ENCODE results near the gene TCF12. TPM values are rescaled to one million over a fixed set of nuclear protein-coding genes. Genes with fewer than 3 reads are reported as not detected.

Gene TCF12
- total RNA-seq, 1 donor from 2014 or later = 149 TPM

- Histone ChIP-seq H3K27ac (no peak overlapping the region), H3K79me2 (ENCODE audit: low read depth) (peaks cover 75% of the 10 kb centered on the region), H3K4me1 (peaks cover 27% of the 10 kb centered on the region), H3F3A (ENCODE audit: low read depth) (no peaks in the 10 kb centered on the region), H3K4me3 (no peak overlapping the region), H3K9ac (no peak overlapping the region), H3K27me3 (no peaks in the 10 kb centered on the region), H3K4me2 (no peak overlapping the region), H3K9me3 (ENCODE audit: low read depth) (no peaks in the 10 kb centered on the region), H3K36me3 (peaks cover 10% of the 10 kb centered on the region), H2AFZ (replicated peaks) (no peak overlapping the region), H4K20me1 (ENCODE audit: low read depth) (peaks cover 32% of the 10 kb centered on the region)
- TF ChIP-seq EZH2 (IDR thresholded peaks at IDR 0.05) (no peak), CTCF (IDR thresholded peaks at IDR 0.05) (no peak), EZH2phosphoT487 (IDR thresholded peaks at IDR 0.05) (no peak)
- no peaks in the 10 kb centered on the region for H3K27me3 Mint-ChIP-seq (ENCODE audit: insufficient read depth, low read depth)
- no peak overlapping the region for H3K4me3 Mint-ChIP-seq
- no peaks in the 10 kb centered on the region for H3K9me3 Mint-ChIP-seq
- no peak for DNase-seq (ENCODE audit: low spot score)
- H3K27ac Mint-ChIP-seq = no peak overlapping the region
- H3K4me1 Mint-ChIP-seq = peaks cover 15% of the 10 kb centered on the region
- H3K36me3 Mint-ChIP-seq = peaks cover 10% of the 10 kb centered on the region
These were observed 171.5 kb downstream of the TCF12 start for GRCh38 chr15:57089815-57090495.

- Histone ChIP-seq H3K27me3 (no peaks in the 10 kb centered on the region), H3K4me3 (no peak overlapping the region), H3K79me2 (ENCODE audit: low read depth) (peaks cover 69% of the 10 kb centered on the region), H3K36me3 (peaks cover 10% of the 10 kb centered on the region), H3K9ac (no peak overlapping the region), H3K9me3 (ENCODE audit: low read depth) (no peaks in the 10 kb centered on the region), H3K4me2 (no peak overlapping the region), H3F3A (ENCODE audit: low read depth) (no peaks in the 10 kb centered on the region), H2AFZ (replicated peaks) (no peak overlapping the region), H4K20me1 (ENCODE audit: low read depth) (peaks cover 27% of the 10 kb centered on the region), H3K4me1 (peaks cover 22% of the 10 kb centered on the region), H3K27ac (no peak overlapping the region)
- H3K27me3 Mint-ChIP-seq (ENCODE audit: insufficient read depth, low read depth) = no peaks in the 10 kb centered on the region
- H3K4me3 Mint-ChIP-seq = no peak overlapping the region
- DNase-seq (ENCODE audit: low spot score) = no peak
- H3K36me3 Mint-ChIP-seq = peaks cover 14% of the 10 kb centered on the region
- no peak overlapping the region for H3K27ac Mint-ChIP-seq
- peaks cover 13% of the 10 kb centered on the region for H3K4me1 Mint-ChIP-seq
- no peak for TF ChIP-seq EZH2 (IDR thresholded peaks at IDR 0.05)
- TF ChIP-seq EZH2phosphoT487 (IDR thresholded peaks at IDR 0.05) = no peak
- TF ChIP-seq CTCF (IDR thresholded peaks at IDR 0.05) = no peak
- no peaks in the 10 kb centered on the region for H3K9me3 Mint-ChIP-seq
These were observed 172.0 kb downstream of the TCF12 start for GRCh38 chr15:57090496-57090859.

GRCh38 chr15:57091636-57092035 is 173.2 kb downstream of the TCF12 start:
- Histone ChIP-seq H3K9ac (no peak overlapping the region), H3K36me3 (peaks cover 10% of the 10 kb centered on the region), H3K4me1 (peaks cover 20% of the 10 kb centered on the region), H2AFZ (replicated peaks) (no peak overlapping the region), H4K20me1 (ENCODE audit: low read depth) (peaks cover 22% of the 10 kb centered on the region), H3K27ac (no peak overlapping the region), H3K4me3 (no peak overlapping the region), H3F3A (ENCODE audit: low read depth) (no peaks in the 10 kb centered on the region), H3K79me2 (ENCODE audit: low read depth) (peaks cover 62% of the 10 kb centered on the region), H3K27me3 (no peaks in the 10 kb centered on the region), H3K4me2 (no peak overlapping the region), H3K9me3 (ENCODE audit: low read depth) (no peaks in the 10 kb centered on the region)
- peaks cover 13% of the 10 kb centered on the region for H3K4me1 Mint-ChIP-seq
- peaks cover 17% of the 10 kb centered on the region for H3K36me3 Mint-ChIP-seq
- no peaks in the 10 kb centered on the region for H3K27me3 Mint-ChIP-seq (ENCODE audit: insufficient read depth, low read depth)
- DNase-seq (ENCODE audit: low spot score) = no peak
- H3K27ac Mint-ChIP-seq = no peak overlapping the region
- H3K4me3 Mint-ChIP-seq = no peak overlapping the region
- H3K9me3 Mint-ChIP-seq = no peaks in the 10 kb centered on the region
- TF ChIP-seq EZH2phosphoT487 (IDR thresholded peaks at IDR 0.05) (no peak), EZH2 (IDR thresholded peaks at IDR 0.05) (no peak), CTCF (IDR thresholded peaks at IDR 0.05) (no peak)
